Fibroblast of skin of scalp (primary cell): ENCODE data around the gene SLC15A2. TPM values are rescaled to one million over a fixed set of nuclear protein-coding genes. Genes with fewer than 3 reads are reported as not detected.
A peak's percentile ranks its signal among the peaks of the same experiment; 100 is the strongest.
"Not testable (repeated sequence)": the region's sequence is repeated elsewhere in the genome, so short reads cannot be mapped to it uniquely, and the experiment has no call there.

Experiments used
- DNase-seq: peaks from one replicate; pipeline ENCODE4 v3.0.0-alpha.2; 2013
- polyA plus RNA-seq, 2 experiments: library from polyadenylated mRNA; unstranded; fragments of 120-200 nt; gene quantifications; one replicate each; pipeline ENCODE4 v1.2.1, GENCODE V29; 2013; ENCODE audit not compliant: insufficient read length in 2 of 2

Gene SLC15A2
- 0.57 TPM for polyA plus RNA-seq (2013, experiment 1 of 2; ENCODE audit: insufficient read length)
- polyA plus RNA-seq (2013, experiment 2 of 2; ENCODE audit: insufficient read length) = 1.3 TPM

- no peak for DNase-seq
Measured at GRCh38 chr3:121894301-121894990, at the start of gene SLC15A2. SLC15A2 (plus strand) TSS chr3:121894401; CDS start chr3:121894477, 76 bp downstream.

- DNase-seq = no peak
Measured at GRCh38 chr3:121844892-121845291, 49.3 kb upstream of the SLC15A2 start.

GRCh38 chr3:121852256-121852655 lies 41.9 kb upstream of the SLC15A2 start:
- DNase-seq = no peak

- DNase-seq = no peak
Measured at GRCh38 chr3:121855555-121855954, 38.6 kb upstream of the SLC15A2 start.

- DNase-seq = not testable (repeated sequence)
Measured at GRCh38 chr3:121857778-121858177, 36.4 kb upstream of the SLC15A2 start.

GRCh38 chr3:121863247-121863646 lies 31.0 kb upstream of the SLC15A2 start:
- DNase-seq = not testable (repeated sequence)

- DNase-seq = no peak
Measured at GRCh38 chr3:121863801-121864200, 30.4 kb upstream of the SLC15A2 start.

GRCh38 chr3:121869736-121870135 lies 24.5 kb upstream of the SLC15A2 start:
- no peak for DNase-seq

- no peak for DNase-seq
Measured at GRCh38 chr3:121870717-121871116, 23.5 kb upstream of the SLC15A2 start.

GRCh38 chr3:121871430-121871829 lies 22.8 kb upstream of the SLC15A2 start:
- no peak for DNase-seq

GRCh38 chr3:121878411-121878810 lies 15.8 kb upstream of the SLC15A2 start:
- DNase-seq = no peak

GRCh38 chr3:121883507-121883906 lies 10.7 kb upstream of the SLC15A2 start:
- peak; percentile 4 for DNase-seq

- no peak for DNase-seq
Measured at GRCh38 chr3:121885386-121885785, 8.8 kb upstream of the SLC15A2 start.

GRCh38 chr3:121895121-121895520 lies 920 bp downstream of the SLC15A2 start:
- DNase-seq = no peak

GRCh38 chr3:121895736-121896135 lies 1.5 kb downstream of the SLC15A2 start:
- no peak for DNase-seq

- DNase-seq = no peak
Measured at GRCh38 chr3:121896823-121897222, 2.6 kb downstream of the SLC15A2 start.

- no peak for DNase-seq
Measured at GRCh38 chr3:121897296-121897695, 3.1 kb downstream of the SLC15A2 start.

- no peak for DNase-seq
Measured at GRCh38 chr3:121913305-121913990, 19.2 kb downstream of the SLC15A2 start.

GRCh38 chr3:121914081-121914998 lies 20.1 kb downstream of the SLC15A2 start:
- DNase-seq = peak; percentile 4

GRCh38 chr3:121916189-121916588 lies 22.0 kb downstream of the SLC15A2 start:
- no peak for DNase-seq

GRCh38 chr3:121918779-121919483 lies 24.7 kb downstream of the SLC15A2 start:
- no peak for DNase-seq

- DNase-seq = no peak
Measured at GRCh38 chr3:121924734-121925133, 30.5 kb downstream of the SLC15A2 start.
